Left ventricle myocardium inferior (tissue), 1 donor: ENCODE results near the gene LAMB3. TPM values are rescaled to one million over a fixed set of nuclear protein-coding genes. Genes with fewer than 3 reads are reported as not detected.

Experiments
- DNase-seq: peaks from one replicate; pipeline ENCODE4 v3.0.0-alpha.2; 2020
- H3K27ac ChIP-seq: fragments of 200-600 bp; replicated peaks from 2 replicates; pipeline ENCODE4 v1.8.0; 2021
- H3K27me3 ChIP-seq: fragments of 200-600 bp; 2 replicates; pipeline ENCODE4 v1.8.0; 2021; ENCODE audit warnings: low read depth
- H3K36me3 ChIP-seq: fragments of 200-600 bp; 2 replicates; pipeline ENCODE4 v1.8.0; 2021
- H3K4me1 ChIP-seq: fragments of 200-600 bp; 2 replicates; pipeline ENCODE4 v1.8.0; 2021
- H3K4me3 ChIP-seq: fragments of 200-600 bp; 2 replicates; pipeline ENCODE4 v1.8.0; 2021; ENCODE audit warnings: mild to moderate bottlenecking, moderate library complexity
- H3K9me3 ChIP-seq: fragments of 200-600 bp; replicated peaks from 2 replicates; pipeline ENCODE4 v1.8.0; 2021
- CTCF ChIP-seq: fragments of 200-600 bp; IDR thresholded peaks from 2 replicates; pipeline ENCODE4 v1.8.0; 2021; ENCODE audit warnings: antibody characterized with exemption, mild to moderate bottlenecking, borderline replicate concordance
- intact Hi-C: fragments of 100-400 bp; cut with micrococcal nuclease; formaldehyde crosslinking; loops from one replicate; pipeline ENCODE4 v1.11.0; 2022
- total RNA-seq: library from RNA; stranded (reverse); fragmentation: NEBNext Ultra II Directional; extraction: Animal tissue kit (Norgen Biotek cat#: 25700); gene quantifications from one replicate; pipeline ENCODE4 v1.2.1, GENCODE V29; 2021
- donor health status: DM: no; HTN: yes; CAD: no; lungs with severe emphysema.

Gene LAMB3
- total RNA-seq, 1 donor from 2014 or later = 6.5 TPM

GRCh38 chr1:209630383-209631225, 21.6 kb downstream of the LAMB3 start:
- intact Hi-C loops = no loop called here
- TF ChIP-seq CTCF = no peak
- peak overlapping the region; percentile 20 for H3K27ac ChIP-seq

GRCh38 chr1:209629621-209630382, 22.4 kb downstream of the LAMB3 start:
- intact Hi-C loops = loop anchor here (5.0 kb wide), 1 partner anchor 43 kb away; no protein-coding TSS in a partner anchor
- peak overlapping the region; percentile 20 for H3K27ac ChIP-seq

More at GRCh38 chr1:209630383-209631225, 21.6 kb downstream of the LAMB3 start:
- H3K4me1 ChIP-seq = peaks cover 54% of the 10 kb centered on the region
- no peaks in the 10 kb centered on the region for H3K27me3 ChIP-seq
- no peaks in the 10 kb centered on the region for H3K36me3 ChIP-seq
- no peak overlapping the region for H3K4me3 ChIP-seq
- no peaks in the 10 kb centered on the region for H3K9me3 ChIP-seq
- DNase-seq = no peak

GRCh38 chr1:209628618-209629299, 23.5 kb downstream of the LAMB3 start:
- intact Hi-C loops = loop anchor here (5.0 kb wide), 1 partner anchor 41 kb away; no protein-coding TSS in a partner anchor
- no peaks in the 10 kb centered on the region for H3K9me3 ChIP-seq
- H3K27me3 ChIP-seq = no peaks in the 10 kb centered on the region
- no peaks in the 10 kb centered on the region for H3K36me3 ChIP-seq
- H3K27ac ChIP-seq = no peak overlapping the region
- no peak overlapping the region for H3K4me3 ChIP-seq
- TF ChIP-seq CTCF = no peak
- no peak for DNase-seq
- H3K4me1 ChIP-seq = peaks cover 63% of the 10 kb centered on the region

More at GRCh38 chr1:209629621-209630382, 22.4 kb downstream of the LAMB3 start:
- Histone ChIP-seq H3K36me3 (no peaks in the 10 kb centered on the region), H3K27me3 (no peaks in the 10 kb centered on the region), H3K4me3 (no peak overlapping the region), H3K4me1 (peaks cover 62% of the 10 kb centered on the region), H3K9me3 (no peaks in the 10 kb centered on the region)
- no peak for DNase-seq
- no peak for TF ChIP-seq CTCF

GRCh38 chr1:209627732-209628196, 24.5 kb downstream of the LAMB3 start:
- peak; percentile 77 for DNase-seq
- TF ChIP-seq CTCF = peak; percentile 98
- Histone ChIP-seq H3K4me3 (peak overlapping the region; percentile 30), H3K27ac (peak overlapping the region; percentile 50), H3K4me1 (peaks cover 63% of the 10 kb centered on the region), H3K36me3 (no peaks in the 10 kb centered on the region), H3K27me3 (no peaks in the 10 kb centered on the region), H3K9me3 (no peaks in the 10 kb centered on the region)
- intact Hi-C loops = loop anchor here (5.0 kb wide), 1 partner anchor 40 kb away; no protein-coding TSS in a partner anchor
